ENCODE data around the gene TKTL1. TPM values are rescaled to one million over a fixed set of nuclear protein-coding genes. Genes with fewer than 3 reads are reported as not detected.
A peak's percentile ranks its signal among the peaks of the same experiment; 100 is the strongest.

Gene TKTL1
- total RNA-seq, 5 donors from 2014 or later (not counting 1 experiment from before 2014, with no cell fraction given), result 0.60 to 5.5 (median 1.3) TPM

- 0% methylated on average over 2 of the region's 9 CpGs for WGBS (ENCODE audit: insufficient coverage)
- Mint-ChIP-seq H3K27me3 (peaks cover 0 to 12% of the 10 kb centered on the region in 2 donors), H3K4me3 (peak overlapping the region in 1 of 3 donors; percentile 41), H3K27ac (peak overlapping the region; percentile 42 to 49), H3K9me3 (no peaks in the 10 kb centered on the region), H3K36me3 (no peaks in the 10 kb centered on the region), H3K4me1 (peaks cover 25 to 50% (median 31%) of the 10 kb centered on the region in 3 donors)
- ATAC-seq (replicated peaks in 1 of 4), result peak; percentile 61 to 87 (median 79)
- no peaks in the 10 kb centered on the region for H3K9me3 ChIP-seq
- POLR2A ChIA-PET, result no interaction called here
- no peaks in the 10 kb centered on the region for H3K36me3 ChIP-seq (ENCODE audit: control insufficient read depth in 2 of 2, extremely low read depth in 1 of 2, insufficient read depth in 1 of 2, low read length in 1 of 2)
- peaks cover 5 to 43% of the 10 kb centered on the region in 2 experiments for H3K4me1 ChIP-seq (ENCODE audit: control insufficient read depth in 1 of 2, extremely low read depth in 1 of 2, insufficient read depth in 2 of 2, low read length in 2 of 2)
- no peak overlapping the region for H3K4me3 ChIP-seq (ENCODE audit: control insufficient read depth in 1 of 2, extremely low read depth in 1 of 2, low read length in 1 of 2)
- DNase-seq, result peak; percentile 48 to 84 (median 71)
- H3K27ac ChIP-seq (ENCODE audit: low read length), result no peak overlapping the region
- CTCF ChIA-PET, result interaction anchor here (0.6 to 1.5 kb wide), 6 partner anchors 9 to 624 kb away, joined by 3 to 4 read pairs (median 3); no protein-coding TSS in a partner anchor
- H3K27me3 ChIP-seq (replicated peaks in 1 of 2; ENCODE audit: control insufficient read depth in 2 of 2, extremely low read depth in 1 of 2, insufficient read depth in 2 of 2, low read length in 1 of 2), result no peaks in the 10 kb centered on the region
These were observed 12.7 kb downstream of the TKTL1 start for GRCh38 chrX:154308108-154308946.

- Mint-ChIP-seq H3K27ac (no peak overlapping the region), H3K36me3 (no peaks in the 10 kb centered on the region), H3K4me3 (peak overlapping the region in 1 of 3 donors; percentile 41), H3K9me3 (no peaks in the 10 kb centered on the region), H3K4me1 (peaks cover 30 to 56% (median 34%) of the 10 kb centered on the region in 3 donors), H3K27me3 (peaks cover 0 to 9% of the 10 kb centered on the region in 2 donors)
- H3K4me3 ChIP-seq (ENCODE audit: control insufficient read depth in 1 of 2, extremely low read depth in 1 of 2, low read length in 1 of 2), result no peak overlapping the region
- ChIA-PET CTCF (interaction anchor here (0.6 to 1.5 kb wide), 3 partner anchors 9 to 217 kb away, joined by 3 to 4 read pairs (median 4); no protein-coding TSS in a partner anchor), POLR2A (interaction anchor here in 1 of 2 donors (1.2 kb wide), 1 partner anchor 174 kb away, joined by 3 read pairs; no protein-coding TSS in a partner anchor)
- DNase-seq, result no peak
- no peaks in the 10 kb centered on the region for H3K36me3 ChIP-seq (ENCODE audit: control insufficient read depth in 2 of 2, extremely low read depth in 1 of 2, insufficient read depth in 1 of 2, low read length in 1 of 2)
- ATAC-seq (replicated peaks in 1 of 4), result no peak
- H3K4me1 ChIP-seq (ENCODE audit: control insufficient read depth in 1 of 2, extremely low read depth in 1 of 2, insufficient read depth in 2 of 2, low read length in 2 of 2), result peaks cover 5 to 47% of the 10 kb centered on the region in 2 experiments
- WGBS (ENCODE audit: insufficient coverage), result 93% methylated on average over 3 of the region's 16 CpGs
- no peak overlapping the region for H3K27ac ChIP-seq (ENCODE audit: low read length)
- no peaks in the 10 kb centered on the region for H3K9me3 ChIP-seq
- H3K27me3 ChIP-seq (replicated peaks in 1 of 2; ENCODE audit: control insufficient read depth in 2 of 2, extremely low read depth in 1 of 2, insufficient read depth in 2 of 2, low read length in 1 of 2), result no peaks in the 10 kb centered on the region
These were observed 13.6 kb downstream of the TKTL1 start for GRCh38 chrX:154309041-154309775.

DNA sequence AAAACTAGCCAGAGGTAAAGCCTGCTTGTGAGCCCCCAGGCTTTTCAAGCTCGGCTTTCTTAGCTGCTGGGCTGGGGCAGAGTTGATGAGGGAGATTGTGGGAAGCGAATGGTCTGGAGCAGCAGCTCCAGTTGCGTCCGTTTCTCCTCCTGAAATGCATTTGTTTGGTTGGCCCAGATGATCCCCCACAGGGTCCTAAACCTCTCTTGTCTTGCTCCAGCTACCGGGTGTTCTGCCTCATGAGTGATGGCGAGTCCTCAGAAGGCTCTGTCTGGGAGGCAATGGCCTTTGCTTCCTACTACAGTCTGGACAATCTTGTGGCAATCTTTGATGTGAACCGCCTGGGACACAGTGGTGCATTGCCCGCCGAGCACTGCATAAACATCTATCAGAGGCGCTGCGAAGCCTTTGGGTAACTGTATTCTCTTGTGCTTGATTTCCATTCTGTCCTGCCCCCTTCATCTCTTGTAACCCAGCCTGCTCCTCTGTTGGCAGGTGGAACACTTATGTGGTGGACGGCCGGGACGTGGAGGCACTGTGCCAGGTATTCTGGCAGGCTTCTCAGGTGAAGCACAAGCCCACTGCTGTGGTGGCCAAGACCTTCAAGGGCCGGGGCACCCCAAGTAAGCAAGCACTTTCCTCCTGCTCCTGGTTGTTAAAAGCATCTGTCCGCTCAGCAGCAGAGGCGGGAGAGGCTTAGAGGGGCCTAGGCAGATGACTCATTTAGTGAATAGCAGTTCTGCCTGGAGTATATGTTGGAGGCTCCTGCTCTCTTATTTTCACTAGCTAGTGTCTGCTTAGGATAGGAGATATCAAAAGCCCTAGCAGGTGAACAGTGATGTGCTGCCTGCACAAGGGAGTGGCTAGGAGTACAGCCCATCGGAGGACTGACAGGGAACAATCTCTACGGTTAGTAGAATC, 15.3 kb downstream of the TKTL1 start:
- CTCF ChIA-PET, result no interaction called here
- WGBS (ENCODE audit: insufficient coverage), result 82% methylated on average over 11 of the region's 19 CpGs
- Histone ChIP-seq H3K4me3 (ENCODE audit: control insufficient read depth in 1 of 2, extremely low read depth in 1 of 2, low read length in 1 of 2) (no peak overlapping the region), H3K36me3 (ENCODE audit: control insufficient read depth in 2 of 2, extremely low read depth in 1 of 2, insufficient read depth in 1 of 2, low read length in 1 of 2) (no peaks in the 10 kb centered on the region), H3K4me1 (ENCODE audit: control insufficient read depth in 1 of 2, extremely low read depth in 1 of 2, insufficient read depth in 2 of 2, low read length in 2 of 2) (peaks cover 5 to 47% of the 10 kb centered on the region in 2 experiments), H3K9me3 (no peaks in the 10 kb centered on the region), H3K27ac (ENCODE audit: low read length) (no peak overlapping the region), H3K27me3 (replicated peaks in 1 of 2; ENCODE audit: control insufficient read depth in 2 of 2, extremely low read depth in 1 of 2, insufficient read depth in 2 of 2, low read length in 1 of 2) (no peaks in the 10 kb centered on the region)
- no peaks in the 10 kb centered on the region for H3K36me3 Mint-ChIP-seq
- ATAC-seq (replicated peaks in 1 of 4) (no peak), DNase-seq (no peak)
- peaks cover 31 to 54% (median 34%) of the 10 kb centered on the region in 3 donors for H3K4me1 Mint-ChIP-seq
- peaks cover 0 to 9% of the 10 kb centered on the region in 2 donors for H3K27me3 Mint-ChIP-seq
- POLR2A ChIA-PET, result interaction anchor here in 1 of 2 donors (1.2 kb wide), 1 partner anchor 176 kb away, joined by 3 read pairs; no protein-coding TSS in a partner anchor
- no peak overlapping the region for H3K4me3 Mint-ChIP-seq
- H3K27ac Mint-ChIP-seq, result peak overlapping the region in 1 of 2 donors; percentile 22
- no peaks in the 10 kb centered on the region for H3K9me3 Mint-ChIP-seq

DNA sequence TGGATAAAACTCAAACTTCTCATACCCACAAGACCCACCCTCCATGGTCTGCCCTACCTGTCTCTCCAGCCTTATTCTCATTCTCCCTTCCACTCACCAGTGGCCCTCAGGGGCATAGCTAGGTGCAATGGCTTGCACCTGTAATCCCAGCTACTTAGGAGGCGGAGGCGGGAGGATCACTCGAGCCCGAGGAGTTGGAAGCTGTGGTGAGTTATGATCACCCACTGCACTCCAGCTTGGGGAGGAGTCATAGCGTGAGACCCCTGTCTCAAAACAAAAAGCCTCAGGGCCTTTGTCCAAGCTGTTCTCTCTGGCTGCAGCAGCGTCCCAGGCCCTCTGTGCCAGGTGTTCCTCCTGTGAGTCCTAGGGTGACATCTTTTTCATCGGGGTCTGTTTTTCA, 16.5 kb downstream of the TKTL1 start:
- CTCF ChIA-PET, result no interaction called here
- Histone ChIP-seq H3K4me1 (ENCODE audit: control insufficient read depth in 1 of 2, extremely low read depth in 1 of 2, insufficient read depth in 2 of 2, low read length in 2 of 2) (peaks cover 5 to 54% of the 10 kb centered on the region in 2 experiments), H3K9me3 (no peaks in the 10 kb centered on the region), H3K4me3 (ENCODE audit: control insufficient read depth in 1 of 2, extremely low read depth in 1 of 2, low read length in 1 of 2) (no peak overlapping the region), H3K27me3 (replicated peaks in 1 of 2; ENCODE audit: control insufficient read depth in 2 of 2, extremely low read depth in 1 of 2, insufficient read depth in 2 of 2, low read length in 1 of 2) (no peaks in the 10 kb centered on the region), H3K27ac (ENCODE audit: low read length) (peak overlapping the region; percentile 29), H3K36me3 (ENCODE audit: control insufficient read depth in 2 of 2, extremely low read depth in 1 of 2, insufficient read depth in 1 of 2, low read length in 1 of 2) (no peaks in the 10 kb centered on the region)
- ATAC-seq (replicated peaks in 1 of 4), result no peak
- Mint-ChIP-seq H3K4me1 (peaks cover 31 to 50% (median 34%) of the 10 kb centered on the region in 3 donors), H3K4me3 (no peak overlapping the region), H3K9me3 (no peaks in the 10 kb centered on the region), H3K27ac (peak overlapping the region; percentile 15 to 22), H3K27me3 (peaks cover 0 to 9% of the 10 kb centered on the region in 2 donors), H3K36me3 (no peaks in the 10 kb centered on the region)
- no peak for DNase-seq
- WGBS (ENCODE audit: insufficient coverage), result no CpG with 5 or more reads among the region's 7 CpGs
- POLR2A ChIA-PET, result no interaction called here

- Histone ChIP-seq H3K36me3 (ENCODE audit: control insufficient read depth in 2 of 2, extremely low read depth in 1 of 2, insufficient read depth in 1 of 2, low read length in 1 of 2) (no peaks in the 10 kb centered on the region), H3K27me3 (replicated peaks in 1 of 2; ENCODE audit: control insufficient read depth in 2 of 2, extremely low read depth in 1 of 2, insufficient read depth in 2 of 2, low read length in 1 of 2) (no peaks in the 10 kb centered on the region), H3K27ac (ENCODE audit: low read length) (peak overlapping the region; percentile 55), H3K4me1 (ENCODE audit: control insufficient read depth in 1 of 2, extremely low read depth in 1 of 2, insufficient read depth in 2 of 2, low read length in 2 of 2) (peaks cover 5 to 54% of the 10 kb centered on the region in 2 experiments), H3K4me3 (ENCODE audit: control insufficient read depth in 1 of 2, extremely low read depth in 1 of 2, low read length in 1 of 2) (no peak overlapping the region), H3K9me3 (no peaks in the 10 kb centered on the region)
- 10% methylated on average over 2 of the region's 5 CpGs for WGBS (ENCODE audit: insufficient coverage)
- peak overlapping the region in 1 of 3 donors; percentile 8 for H3K4me3 Mint-ChIP-seq
- H3K36me3 Mint-ChIP-seq, result no peaks in the 10 kb centered on the region
- H3K27me3 Mint-ChIP-seq, result peaks cover 0 to 9% of the 10 kb centered on the region in 2 donors
- peak in 3 of 4 experiments; percentile 34 to 61 (median 41) for ATAC-seq (replicated peaks in 1 of 4)
- POLR2A ChIA-PET, result no interaction called here
- peak overlapping the region; percentile 85 to 91 for H3K27ac Mint-ChIP-seq
- peaks cover 31 to 46% (median 32%) of the 10 kb centered on the region in 3 donors for H3K4me1 Mint-ChIP-seq
- CTCF ChIA-PET, result interaction anchor here in 1 of 2 donors (0.7 kb wide), 1 partner anchor 1353 kb away, joined by 3 read pairs; no protein-coding TSS in a partner anchor
- H3K9me3 Mint-ChIP-seq, result no peaks in the 10 kb centered on the region
- peak in 1 of 35 experiments; percentile 34 for DNase-seq
These were observed 17.6 kb downstream of the TKTL1 start for GRCh38 chrX:154313147-154313546.
